ENCODE data around the gene PRPSAP2. TPM values are rescaled to one million over a fixed set of nuclear protein-coding genes. Genes with fewer than 3 reads are reported as not detected.

Gene PRPSAP2
- total and polyA plus RNA-seq, 2 of the 8 experiments (the other 6 are each of a cell fraction or from before 2014, with no cell fraction given) = 28.7 to 50.5 TPM

- H2BK120ac ChIP-seq (replicated peaks; ENCODE audit: low read depth, low read length) = no peak overlapping the region
- no peak overlapping the region for H2AK5ac ChIP-seq (ENCODE audit: low read depth, low read length)
- H4K91ac ChIP-seq (replicated peaks; ENCODE audit: insufficient read length, low read length) = no peak overlapping the region
- no peak overlapping the region for H3K4ac ChIP-seq (replicated peaks; ENCODE audit: insufficient read length, low read depth, low read length)
- POLR2A ChIA-PET (ENCODE audit: partially characterized antibody) = no interaction called here
- H2BK12ac ChIP-seq (ENCODE audit: low read depth, low read length) = no peak overlapping the region
- no peaks in the 10 kb centered on the region for H3K9me3 ChIP-seq (ENCODE audit: insufficient read depth in 2 of 2, low read depth in 1 of 2, low read length in 1 of 2)
- H4K5ac ChIP-seq (ENCODE audit: insufficient read length, low read depth, low read length) = no peak overlapping the region
- peaks cover 0 to 30% (median 18%) of the 10 kb centered on the region in 4 experiments; a peak in 6 of 7 replicates for H3K4me1 ChIP-seq (replicated peaks in 1 of 4; ENCODE audit: control insufficient read depth in 3 of 4, insufficient read depth in 4 of 4, low read length in 3 of 4)
- CTCF ChIA-PET (ENCODE audit: partially characterized antibody) = no interaction called here
- TF ChIP-seq KDM5A (IDR thresholded peaks at IDR 0.05; ENCODE audit: low read length) = no peak
- TF ChIP-seq CHD1 (IDR thresholded peaks at IDR 0.05; ENCODE audit: low read depth, low read length) = no peak
- TF ChIP-seq EGR1 (IDR thresholded peaks at IDR 0.05; ENCODE audit: borderline replicate concordance, low read depth, low read length) = no peak
- no peak for TF ChIP-seq JUND (IDR thresholded peaks at IDR 0.05; ENCODE audit: low read length)
- no peak for TF ChIP-seq TBP (IDR thresholded peaks at IDR 0.05; ENCODE audit: low read depth, low read length)
- TF ChIP-seq NRF1 (IDR thresholded peaks at IDR 0.05; ENCODE audit: low read depth, low read length) = no peak
- TF ChIP-seq SIRT6 (IDR thresholded peaks at IDR 0.05; ENCODE audit: low read length) = no peak
- no peak overlapping the region for H2BK20ac ChIP-seq (ENCODE audit: low read length)
- no peak for DNase-seq (ENCODE audit: low read depth in 1 of 2, low spot score in 2 of 2)
- peaks cover 0 to 2% of the 10 kb centered on the region in 2 experiments for H4K20me1 ChIP-seq (replicated peaks in 1 of 2; ENCODE audit: control insufficient read depth in 1 of 2, insufficient read depth in 2 of 2, low read length in 2 of 2)
- H3K23me2 ChIP-seq (ENCODE audit: low read depth, low read length) = no peaks in the 10 kb centered on the region
- H3K18ac ChIP-seq (ENCODE audit: extremely low read depth, low read length) = no peak overlapping the region
- no peak overlapping the region for H3K56ac ChIP-seq (replicated peaks; ENCODE audit: insufficient read length, low read depth, low read length)
- H2BK15ac ChIP-seq (ENCODE audit: low read length) = no peak overlapping the region
- no peak overlapping the region for H3K9ac ChIP-seq (replicated peaks in 1 of 4; ENCODE audit: extremely low read depth in 1 of 4, low read depth in 3 of 4, low read length in 3 of 4)
- H3K27ac ChIP-seq (ENCODE audit: low read depth, low read length) = no peak overlapping the region
- FAIRE-seq = no peak
- H3K23ac ChIP-seq (ENCODE audit: insufficient read length) = no peak overlapping the region
- no peaks in the 10 kb centered on the region for H3K79me2 ChIP-seq (ENCODE audit: control insufficient read depth in 1 of 2, insufficient read depth in 2 of 2, low read length in 2 of 2)
- H3K4me3 ChIP-seq (ENCODE audit: extremely low read depth in 1 of 4, insufficient read depth in 2 of 4, low read depth in 3 of 4, low read length in 4 of 4) = no peak overlapping the region
- no peak overlapping the region; the same call in 1 of the 2 replicates for H2BK5ac ChIP-seq (ENCODE audit: low read depth, low read length)
- no peaks in the 10 kb centered on the region for H3K27me3 ChIP-seq (replicated peaks in 1 of 4; ENCODE audit: control insufficient read depth in 3 of 4, extremely low read depth in 1 of 4, insufficient read depth in 3 of 4, low read length in 3 of 4)
- H3K14ac ChIP-seq (ENCODE audit: insufficient read length) = no peak overlapping the region
- no peak overlapping the region for H3K4me2 ChIP-seq (ENCODE audit: insufficient read depth in 1 of 2, low read depth in 2 of 2, low read length in 2 of 2)
- H3K36me3 ChIP-seq (ENCODE audit: control insufficient read depth in 2 of 4, insufficient read depth in 4 of 4, low read length in 3 of 4) = no peaks in the 10 kb centered on the region
- H4K8ac ChIP-seq (ENCODE audit: extremely low read depth, insufficient read depth, low read length) = peak overlapping the region; percentile 35
- 92% methylated on average over 9 of the region's 9 CpGs; no CpG with 5 or more reads in 1 of the 2 experiments for WGBS, 2 experiments (ENCODE audit: extremely low coverage in 1 of 2, insufficient coverage in 1 of 2, insufficient read length in 1 of 2, insufficient replicate concordance in 2 of 2, low coverage in 1 of 2, low lambda C conversion rate in 2 of 2, missing lambda C conversion rate in 1 of 2)
- no peak overlapping the region for H2AFZ ChIP-seq (ENCODE audit: low read length)
- no peaks in the 10 kb centered on the region for H3K79me1 ChIP-seq (ENCODE audit: low read depth, low read length)
These were observed 106.6 kb downstream of the PRPSAP2 start for GRCh38 chr17:18964550-18964949.

All from H1 (cell line).